Right renal cortex interstitium (tissue), 3 donors: ENCODE data around the gene VANGL2. TPM values are rescaled to one million over a fixed set of nuclear protein-coding genes. Genes with fewer than 3 reads are reported as not detected.
"Not testable (repeated sequence)": the region's sequence is repeated elsewhere in the genome, so short reads cannot be mapped to it uniquely, and the experiment has no call there.

Experiments
- DNase-seq, 3 donors: peaks; one replicate each; pipeline ENCODE4 v3.0.0-alpha.2; 2013; ENCODE audit warnings: low read depth in 3 of 3, low spot score in 2 of 3
- polyA plus RNA-seq, 3 donors: library from polyadenylated mRNA; unstranded; fragments of 120-200 nt; gene quantifications; one replicate each; pipeline ENCODE4 v1.2.1, GENCODE V29; 2013; ENCODE audit not compliant: insufficient read length in 3 of 3

The VANGL2 gene
- polyA plus RNA-seq, 3 donors, result 30.9 to 33.7 (median 32.8) TPM

GRCh38 chr1:160369087-160369486 is 31.3 kb upstream of the VANGL2 start:
- DNase-seq, result no peak

- DNase-seq, result no peak
Observed at GRCh38 chr1:160370561-160371345, 29.6 kb upstream of the VANGL2 start.

- DNase-seq, result no peak
Observed at GRCh38 chr1:160371346-160371631, 29.1 kb upstream of the VANGL2 start.

DNA sequence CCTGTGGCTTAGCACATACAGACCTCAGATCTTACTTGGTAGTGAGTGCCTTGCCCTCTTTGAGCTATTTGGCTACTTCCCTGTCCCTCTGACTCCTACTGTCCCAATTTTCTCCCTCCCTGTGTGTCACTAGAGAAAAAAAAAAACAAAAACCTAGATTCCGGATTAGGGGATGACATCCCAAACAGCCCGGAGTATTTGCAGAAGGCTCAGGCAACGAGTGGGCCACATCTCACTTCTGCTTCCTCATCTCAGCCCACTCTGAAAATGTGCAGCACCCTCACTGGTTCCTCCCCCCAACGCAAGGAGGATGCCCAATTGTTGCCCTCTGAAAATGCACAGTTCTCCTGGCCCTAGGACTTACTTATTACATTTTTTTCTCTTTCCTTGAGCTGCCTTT is 28.6 kb upstream of the VANGL2 start:
- DNase-seq, result no peak

DNA sequence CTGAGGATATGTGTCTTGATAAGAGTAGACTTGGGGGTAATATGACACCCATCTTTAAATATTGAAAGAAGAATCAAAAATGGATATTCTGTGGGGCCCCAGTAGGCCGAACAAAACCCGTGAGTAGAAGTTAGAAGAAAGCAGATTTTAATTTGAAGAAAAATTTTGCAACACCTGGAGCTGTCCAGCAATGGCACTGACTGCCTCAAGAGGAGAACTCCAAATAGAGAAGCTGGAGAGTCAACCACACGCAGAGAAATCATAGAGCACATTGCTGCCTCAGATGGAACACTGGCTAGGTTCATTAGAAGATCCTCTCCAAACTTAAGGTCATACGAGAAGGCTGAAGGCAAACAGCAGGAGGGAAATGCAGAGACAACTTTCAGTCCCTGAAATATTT is 26.7 kb upstream of the VANGL2 start:
- no peak for DNase-seq

DNA sequence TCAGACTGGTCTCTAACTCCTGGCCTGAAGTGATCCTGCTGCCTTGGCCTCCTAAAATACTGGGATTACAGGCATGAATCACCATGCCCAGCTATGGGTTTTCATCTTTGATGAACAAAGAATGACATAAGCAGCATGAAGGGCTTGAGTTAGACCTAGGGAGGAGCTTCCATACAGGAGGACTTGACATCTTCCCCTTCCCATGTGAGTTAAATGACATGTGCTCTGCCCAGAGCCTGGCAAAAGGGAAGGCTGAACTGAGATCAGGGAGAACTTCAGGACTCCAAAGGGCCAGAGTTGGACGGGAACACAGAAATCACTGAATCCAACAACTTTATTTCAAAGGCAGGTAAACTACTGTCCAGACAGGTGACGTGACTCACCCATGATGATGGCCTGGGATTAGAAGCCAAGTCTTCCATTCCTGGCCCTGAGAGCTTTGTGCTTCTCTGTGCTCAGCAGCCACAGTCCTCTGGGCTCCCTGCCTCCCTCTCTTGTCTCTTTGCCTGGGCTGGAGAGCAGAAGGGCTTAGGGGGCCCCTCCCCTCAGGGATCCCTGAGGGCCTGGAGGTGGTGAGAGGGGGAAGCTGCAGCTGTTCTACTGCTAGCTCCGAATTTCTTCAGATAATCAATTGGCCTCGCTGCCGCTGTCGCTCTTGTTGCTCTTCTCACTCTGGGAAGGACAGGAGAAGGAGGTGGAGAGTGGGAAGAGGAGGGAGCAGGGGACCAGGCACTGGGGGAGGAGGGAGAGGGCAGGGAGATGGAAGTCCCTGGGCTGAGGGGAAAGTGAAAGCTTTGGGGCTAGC is 25.9 kb upstream of the VANGL2 start:
- no peak for DNase-seq

DNA sequence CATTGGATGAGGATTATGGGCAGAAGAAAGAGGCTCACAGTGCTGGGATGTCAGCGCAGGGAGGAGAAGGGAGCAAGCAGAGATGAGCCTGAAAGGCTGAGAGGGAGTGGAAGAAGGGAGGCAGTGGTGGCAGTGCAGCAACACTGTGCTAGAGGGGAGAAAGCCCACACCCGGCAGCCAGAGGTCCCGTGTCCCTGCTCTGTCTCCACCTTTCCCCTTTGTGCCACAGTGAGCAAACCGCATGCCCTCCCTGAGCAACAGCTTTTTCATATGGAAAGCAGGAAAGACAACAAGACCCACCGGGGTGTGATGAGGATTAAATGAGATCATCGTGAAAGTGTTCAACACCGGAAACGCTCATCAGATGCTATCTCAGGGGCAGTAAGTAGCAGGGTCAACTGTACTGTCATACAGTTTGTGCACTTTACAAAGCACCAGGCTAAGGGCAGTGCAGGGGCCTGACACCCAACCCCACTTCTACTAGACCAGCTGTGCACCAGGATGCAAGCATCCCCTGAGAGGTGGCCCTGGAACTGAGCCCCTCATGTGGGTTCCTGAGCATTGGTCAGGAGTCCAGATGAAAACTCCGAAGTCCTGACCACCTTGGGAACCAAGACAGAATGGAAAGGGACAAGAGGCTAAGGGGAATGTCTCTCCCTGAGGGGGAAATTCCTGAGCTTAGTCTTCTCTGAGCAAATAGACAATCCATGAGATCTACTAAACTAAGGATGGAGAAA is 24.4 kb upstream of the VANGL2 start:
- DNase-seq, result no peak

GRCh38 chr1:160376525-160377131 is 23.7 kb upstream of the VANGL2 start:
- DNase-seq, result peak in 2 of 3 donors; percentile 35 to 47

DNA sequence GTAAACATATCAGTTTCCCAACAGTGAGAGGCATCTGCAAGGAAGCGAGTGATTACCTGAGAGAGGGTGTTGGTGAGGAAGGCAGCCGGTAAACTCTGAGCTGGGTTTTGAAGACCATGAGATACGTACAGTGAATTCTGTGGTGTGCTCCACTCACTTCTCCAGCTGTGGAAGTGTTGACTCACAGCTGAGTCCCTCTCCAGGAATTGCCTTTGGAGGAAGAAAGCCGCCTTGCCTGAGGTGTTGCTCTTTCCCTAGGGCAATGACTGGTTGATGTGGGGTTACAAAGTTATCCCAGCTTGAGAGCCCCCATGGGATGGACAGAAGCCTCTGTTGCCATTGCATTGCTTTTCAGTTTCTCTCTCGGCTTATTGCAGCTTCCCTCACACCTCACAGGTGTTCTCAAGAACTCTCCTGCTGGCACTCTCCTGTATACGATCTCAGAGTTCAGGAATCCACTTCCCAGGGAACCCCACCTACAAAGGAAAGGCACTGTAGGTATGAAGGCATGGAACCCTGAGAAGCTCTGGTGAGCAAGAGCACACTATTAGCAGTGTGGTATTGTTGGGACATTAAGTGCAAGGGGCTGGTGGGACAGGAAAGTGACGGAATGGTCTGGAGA is 22.7 kb upstream of the VANGL2 start:
- no peak for DNase-seq

DNA sequence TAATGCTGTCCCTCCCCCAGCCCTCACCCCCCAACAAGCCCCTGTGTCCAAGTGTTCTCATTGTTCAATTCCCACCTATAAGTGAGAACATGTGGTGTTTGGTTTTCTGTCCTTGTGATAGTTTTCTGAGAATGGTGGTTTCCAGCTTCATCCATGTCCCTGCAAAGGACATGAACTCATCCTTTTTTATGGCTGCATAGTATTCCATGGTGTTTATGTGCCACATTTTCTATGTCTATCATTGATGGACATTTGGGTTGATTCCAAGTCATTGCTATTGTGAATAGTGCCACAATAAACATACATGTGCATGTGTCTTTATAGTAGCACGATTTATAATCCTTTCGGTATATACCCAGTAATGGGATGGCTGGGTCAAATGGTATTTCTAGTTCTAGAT is 15.6 kb upstream of the VANGL2 start:
- not testable (repeated sequence) for DNase-seq

- not testable (repeated sequence) for DNase-seq
Observed at GRCh38 chr1:160388406-160388805, 12.0 kb upstream of the VANGL2 start.

DNA sequence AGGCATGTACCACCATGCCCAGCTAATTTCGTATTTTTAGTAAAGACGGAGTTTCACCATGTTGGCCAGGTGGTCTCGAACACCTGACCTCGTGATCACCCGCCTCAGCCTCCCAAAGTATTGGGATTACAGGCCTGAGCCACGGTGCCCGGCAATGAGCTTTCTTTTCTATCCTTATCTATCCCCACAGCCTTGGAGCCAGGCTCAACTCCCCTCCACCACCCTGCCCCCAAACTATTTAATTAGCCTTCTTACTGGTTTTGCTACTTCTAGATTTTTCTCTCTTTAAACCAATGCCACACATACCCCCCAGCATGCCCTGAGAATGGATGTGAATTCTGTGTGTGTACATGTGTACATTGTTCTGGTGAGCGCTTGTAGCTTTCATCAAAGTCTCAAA is 5.7 kb upstream of the VANGL2 start:
- DNase-seq, result no peak

- DNase-seq, result no peak
Observed at GRCh38 chr1:160397651-160398050, 2.7 kb upstream of the VANGL2 start.

- DNase-seq, result no peak
Observed at GRCh38 chr1:160398823-160399222, 1.5 kb upstream of the VANGL2 start.

DNA sequence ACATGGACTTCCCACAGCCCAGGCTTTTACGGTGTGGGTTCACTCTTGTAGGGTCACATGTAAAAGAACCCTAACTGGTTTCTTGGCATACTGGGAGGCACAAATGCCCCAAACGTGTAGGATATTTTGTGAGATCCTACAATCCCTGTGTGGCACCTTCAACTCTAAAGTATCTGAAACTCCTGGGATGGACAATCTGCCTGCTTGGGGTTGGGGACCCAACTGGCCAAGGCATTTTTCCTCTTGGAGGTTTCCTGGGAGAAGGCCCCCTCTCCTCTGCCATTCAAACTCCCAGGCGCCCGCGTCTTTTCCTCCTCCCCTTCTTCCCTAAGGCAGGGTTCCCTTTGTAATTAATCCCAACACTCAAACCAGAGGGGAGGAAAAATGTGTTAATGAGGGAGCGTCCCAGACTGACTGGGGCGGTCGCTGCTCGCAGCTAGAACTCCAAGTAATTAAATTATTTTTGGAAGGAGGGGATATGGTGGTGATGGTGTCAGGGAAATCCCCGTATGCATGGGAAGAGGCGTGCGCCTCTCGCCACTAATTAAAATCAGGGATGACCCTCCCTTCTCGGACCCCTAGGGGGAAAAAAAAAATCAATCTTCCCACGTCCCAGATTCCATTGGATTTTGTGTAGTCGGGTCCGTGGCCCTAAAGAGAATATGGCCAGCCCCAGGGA is 681 bp upstream of the VANGL2 start:
- DNase-seq, result no peak

GRCh38 chr1:160400646-160401486 is 502 bp downstream of the VANGL2 start:
- peak in 1 of 3 donors; percentile 53 for DNase-seq

- DNase-seq, result no peak
Observed at GRCh38 chr1:160401487-160401805, 1.1 kb downstream of the VANGL2 start.

DNA sequence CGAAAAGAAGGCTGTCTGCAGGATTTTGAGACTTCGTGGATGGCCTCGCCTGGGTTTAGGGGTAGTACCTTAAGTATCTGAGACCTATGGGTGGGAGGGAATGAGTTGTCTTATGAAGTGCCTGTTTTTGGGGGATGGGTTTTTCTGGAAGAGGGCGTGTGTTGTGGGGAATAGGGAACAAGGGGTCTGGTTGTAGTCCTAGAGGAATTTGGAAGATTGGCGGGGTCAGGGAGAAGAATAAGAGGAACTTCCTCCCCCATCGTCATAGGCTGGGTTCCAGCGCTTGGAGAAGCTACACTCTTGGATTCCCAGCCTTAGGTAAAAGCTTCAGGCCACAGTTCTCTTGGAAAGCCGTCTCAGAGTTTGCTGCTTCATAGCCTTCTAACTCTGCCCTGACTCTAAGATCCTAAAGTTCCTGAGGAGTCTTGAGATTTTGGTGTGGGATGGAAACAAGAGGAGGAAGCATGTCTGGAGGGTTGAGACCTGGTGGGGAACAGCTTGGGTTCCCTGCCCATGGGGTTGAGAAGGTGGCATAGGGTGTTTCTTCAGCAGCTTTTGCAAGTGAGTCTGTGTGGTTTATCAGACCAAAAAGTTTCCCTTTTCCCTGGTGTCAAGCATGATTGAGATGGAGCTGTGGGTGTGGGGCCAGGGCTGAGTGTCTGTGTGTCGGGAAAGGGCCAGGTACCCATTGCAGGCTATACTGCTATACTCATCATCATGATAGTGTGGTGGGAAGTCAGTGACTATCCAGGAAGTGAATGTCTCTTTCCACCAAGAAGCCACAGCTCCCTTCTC is 1.8 kb downstream of the VANGL2 start:
- DNase-seq, result no peak

DNA sequence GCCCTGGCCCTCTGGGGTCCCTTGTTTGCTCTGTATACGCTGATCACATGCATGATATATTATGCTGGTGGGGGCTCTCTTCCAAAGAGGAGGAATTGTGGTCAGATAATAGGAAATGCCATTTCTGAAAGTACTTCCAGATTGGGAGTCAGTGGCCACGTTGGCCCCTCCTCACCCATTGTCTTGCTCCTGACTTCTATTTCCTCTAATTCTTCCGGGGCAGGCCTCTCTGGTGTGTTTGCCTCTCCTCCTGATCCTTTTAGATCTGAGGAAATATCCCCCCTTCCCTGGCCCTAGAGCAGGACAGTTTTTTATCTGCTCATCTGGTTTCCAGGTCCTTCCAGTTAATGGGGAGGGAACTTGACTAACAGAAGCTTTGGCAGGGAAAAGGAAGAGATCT is 2.9 kb downstream of the VANGL2 start:
- no peak for DNase-seq
